Measurements from ENCODE around the gene FZD10. TPM values are rescaled to one million over a fixed set of nuclear protein-coding genes. Genes with fewer than 3 reads are reported as not detected.

The FZD10 gene
- total RNA-seq, 4 donors from 2014 or later, result 1.2 to 4.7 (median 2.5) TPM

DNA sequence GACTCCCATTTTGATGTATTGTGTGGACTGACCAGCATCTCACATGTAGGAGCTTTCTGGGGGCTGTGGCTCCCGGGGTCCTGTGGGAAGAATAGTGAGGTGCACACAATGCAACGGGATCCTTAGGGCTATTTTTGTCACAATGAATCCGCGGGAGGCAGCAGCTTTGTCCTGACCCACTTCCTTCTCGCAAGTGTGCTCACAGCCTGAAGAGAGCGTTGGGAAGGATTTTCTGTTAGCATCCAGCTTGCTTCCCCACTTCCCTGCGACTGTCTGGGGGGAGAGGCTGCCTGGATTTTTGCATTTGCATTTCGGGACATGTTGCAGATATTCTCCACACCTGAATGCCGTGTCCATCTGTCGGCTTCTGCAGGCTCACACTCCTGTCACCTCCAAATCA is 31.9 kb downstream of the FZD10 start:
- DNase-seq, result no peak
- 59 to 63% methylated on average over 10 of the region's 10 CpGs for WGBS, 2 donors
- H3K27ac ChIP-seq, result no peak overlapping the region
- TF ChIP-seq, protein P1, sequence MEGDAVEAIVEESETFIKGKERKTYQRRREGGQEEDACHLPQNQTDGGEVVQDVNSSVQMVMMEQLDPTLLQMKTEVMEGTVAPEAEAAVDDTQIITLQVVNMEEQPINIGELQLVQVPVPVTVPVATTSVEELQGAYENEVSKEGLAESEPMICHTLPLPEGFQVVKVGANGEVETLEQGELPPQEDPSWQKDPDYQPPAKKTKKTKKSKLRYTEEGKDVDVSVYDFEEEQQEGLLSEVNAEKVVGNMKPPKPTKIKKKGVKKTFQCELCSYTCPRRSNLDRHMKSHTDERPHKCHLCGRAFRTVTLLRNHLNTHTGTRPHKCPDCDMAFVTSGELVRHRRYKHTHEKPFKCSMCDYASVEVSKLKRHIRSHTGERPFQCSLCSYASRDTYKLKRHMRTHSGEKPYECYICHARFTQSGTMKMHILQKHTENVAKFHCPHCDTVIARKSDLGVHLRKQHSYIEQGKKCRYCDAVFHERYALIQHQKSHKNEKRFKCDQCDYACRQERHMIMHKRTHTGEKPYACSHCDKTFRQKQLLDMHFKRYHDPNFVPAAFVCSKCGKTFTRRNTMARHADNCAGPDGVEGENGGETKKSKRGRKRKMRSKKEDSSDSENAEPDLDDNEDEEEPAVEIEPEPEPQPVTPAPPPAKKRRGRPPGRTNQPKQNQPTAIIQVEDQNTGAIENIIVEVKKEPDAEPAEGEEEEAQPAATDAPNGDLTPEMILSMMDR (IDR thresholded peaks at IDR 0.05), result no peak
- no peak for TF ChIP-seq POLR2A (IDR thresholded peaks at IDR 0.05)
- H3K9me3 ChIP-seq, result no peaks in the 10 kb centered on the region
- H3K4me3 ChIP-seq (replicated peaks in 1 of 3), result no peak overlapping the region
- intact Hi-C loops (cut with DNase I), result no loop called here
- H3K36me3 ChIP-seq, result no peaks in the 10 kb centered on the region
- H3K27me3 ChIP-seq, result no peaks in the 10 kb centered on the region
- H3K4me1 ChIP-seq, result no peaks in the 10 kb centered on the region

DNA sequence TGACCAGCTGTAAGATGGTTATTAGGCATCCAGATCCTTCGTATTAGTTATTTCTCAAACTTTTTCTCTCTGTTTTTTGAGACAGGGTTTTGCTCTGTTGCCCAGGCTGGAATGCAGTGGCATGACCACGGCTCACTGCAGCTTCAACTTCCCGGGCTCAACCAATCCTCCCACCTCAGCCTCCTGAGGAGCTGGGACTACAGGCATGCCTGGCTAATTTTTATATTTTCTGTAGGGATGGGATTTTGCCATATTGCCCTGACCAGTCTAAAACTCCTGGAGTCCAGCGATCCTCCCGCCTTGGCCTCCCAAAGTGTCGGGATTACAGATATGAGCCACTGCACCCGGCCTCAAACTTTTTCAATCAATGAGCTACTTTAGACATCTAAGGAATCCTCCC is 33.1 kb downstream of the FZD10 start:
- no peak for DNase-seq
- no peaks in the 10 kb centered on the region for H3K27me3 ChIP-seq
- WGBS, 2 donors, result 90 to 93% methylated on average over 7 of the region's 7 CpGs
- H3K36me3 ChIP-seq, result no peaks in the 10 kb centered on the region
- TF ChIP-seq POLR2A (IDR thresholded peaks at IDR 0.05), result no peak
- TF ChIP-seq, protein P1 (IDR thresholded peaks at IDR 0.05), result no peak
- H3K9me3 ChIP-seq, result no peaks in the 10 kb centered on the region
- intact Hi-C loops (cut with DNase I), result no loop called here
- H3K4me1 ChIP-seq, result no peaks in the 10 kb centered on the region
- H3K27ac ChIP-seq, result no peak overlapping the region
- H3K4me3 ChIP-seq (replicated peaks in 1 of 3), result no peak overlapping the region

DNA sequence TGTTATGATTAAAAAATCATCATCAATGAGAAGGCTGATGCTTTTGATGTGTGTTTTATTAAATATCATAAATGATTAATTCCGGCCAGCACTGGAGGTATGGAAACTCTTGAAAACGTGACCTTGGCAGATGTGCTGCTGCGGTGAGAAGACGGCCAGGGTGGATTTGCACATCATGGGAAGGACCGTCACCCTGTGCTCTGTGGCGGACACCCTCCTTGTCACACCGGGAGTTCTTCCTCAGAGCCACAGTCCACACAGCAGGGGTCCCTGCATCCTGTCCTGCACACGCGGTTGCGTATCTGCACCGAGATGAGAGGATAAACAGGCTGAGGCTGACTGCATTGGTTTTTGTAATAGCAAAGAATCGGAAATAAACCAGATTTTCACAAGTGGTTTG is 33.5 kb downstream of the FZD10 start:
- 71 to 79% methylated on average over 12 of the region's 12 CpGs for WGBS, 2 donors
- Histone ChIP-seq H3K27ac (no peak overlapping the region), H3K9me3 (no peaks in the 10 kb centered on the region), H3K4me3 (replicated peaks in 1 of 3) (no peak overlapping the region), H3K36me3 (no peaks in the 10 kb centered on the region), H3K27me3 (no peaks in the 10 kb centered on the region), H3K4me1 (no peaks in the 10 kb centered on the region)
- DNase-seq, result no peak
- intact Hi-C loops (cut with DNase I), result no loop called here
- no peak for TF ChIP-seq POLR2A (IDR thresholded peaks at IDR 0.05)
- TF ChIP-seq, protein P1 (IDR thresholded peaks at IDR 0.05), result no peak

DNA sequence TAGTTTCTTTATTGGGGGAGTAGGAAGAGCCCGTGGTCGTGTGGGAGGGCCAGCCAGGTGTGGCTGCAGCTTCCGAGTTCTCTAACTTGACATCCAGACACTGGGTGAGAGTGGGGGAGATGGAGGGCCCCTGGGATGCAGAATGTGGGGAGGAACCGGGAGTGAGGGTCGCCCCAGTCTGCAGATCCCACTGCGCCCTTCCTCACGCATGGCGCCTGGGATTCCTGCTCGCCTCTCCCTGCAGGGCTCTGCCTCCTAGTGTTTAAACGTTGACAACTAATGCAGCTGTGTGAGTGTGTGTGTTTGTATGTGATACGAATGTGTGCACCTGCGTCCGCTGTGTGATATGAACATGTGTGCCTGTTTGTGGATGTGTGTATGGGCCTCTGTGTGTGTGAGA is 34.6 kb downstream of the FZD10 start:
- TF ChIP-seq POLR2A (IDR thresholded peaks at IDR 0.05), result no peak
- TF ChIP-seq, protein P1 (IDR thresholded peaks at IDR 0.05), result no peak
- 62 to 72% methylated on average over 11 to 13 of the region's 13 CpGs for WGBS, 2 donors
- intact Hi-C loops (cut with DNase I), result no loop called here

DNA sequence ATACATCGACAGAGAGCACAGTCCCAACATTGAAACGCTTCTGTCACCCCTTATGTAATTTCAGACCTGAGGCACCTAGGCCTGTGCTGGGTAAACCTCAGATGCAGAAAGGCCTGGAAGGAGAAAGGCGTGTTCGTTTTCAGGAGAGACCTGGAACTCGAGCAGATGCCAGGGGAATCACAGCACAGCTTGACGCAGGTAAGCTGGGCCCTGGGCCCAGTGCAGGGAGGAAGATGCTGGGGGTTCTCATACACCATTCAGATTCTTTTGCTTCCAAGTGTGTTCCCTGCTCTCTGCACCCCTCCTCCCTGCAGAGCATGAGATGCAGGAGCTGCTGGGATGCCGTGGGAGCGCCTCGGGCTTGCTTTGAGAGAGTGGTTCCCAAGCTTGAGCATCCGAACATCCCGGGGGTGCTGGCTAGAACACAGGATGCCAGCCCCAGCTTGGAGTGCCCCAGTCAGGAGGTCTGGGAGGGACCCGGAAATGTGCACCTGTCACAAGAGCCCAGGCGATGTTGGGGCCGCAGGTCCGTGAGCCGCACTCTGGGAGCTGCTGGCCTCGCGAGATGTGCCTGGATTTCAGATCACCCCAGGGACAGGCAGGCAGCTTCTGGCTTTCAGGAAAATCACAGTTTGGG is 35.9 kb downstream of the FZD10 start:
- Histone ChIP-seq H3K36me3 (no peaks in the 10 kb centered on the region), H3K4me1 (no peaks in the 10 kb centered on the region), H3K27ac (no peak overlapping the region), H3K4me3 (replicated peaks in 1 of 3) (no peak overlapping the region), H3K27me3 (no peaks in the 10 kb centered on the region), H3K9me3 (no peaks in the 10 kb centered on the region)
- intact Hi-C loops (cut with DNase I), result no loop called here
- no peak for DNase-seq
- 80 to 85% methylated on average over 12 to 18 of the region's 18 CpGs for WGBS, 2 donors
- no peak for TF ChIP-seq POLR2A (IDR thresholded peaks at IDR 0.05)
- TF ChIP-seq, protein P1 (IDR thresholded peaks at IDR 0.05), result no peak

More for the DNA sequence above, 34.6 kb downstream of the FZD10 start:
- Histone ChIP-seq H3K4me1 (no peaks in the 10 kb centered on the region), H3K27me3 (no peaks in the 10 kb centered on the region), H3K36me3 (no peaks in the 10 kb centered on the region), H3K4me3 (replicated peaks in 1 of 3) (no peak overlapping the region), H3K27ac (no peak overlapping the region), H3K9me3 (no peaks in the 10 kb centered on the region)
- DNase-seq, result no peak

Data from thyroid gland (tissue), 4 donors.